ENCODE data around the gene FAM50B. TPM values are rescaled to one million over a fixed set of nuclear protein-coding genes. Genes with fewer than 3 reads are reported as not detected.

FAM50B gene
- total and polyA plus RNA-seq, 2 of the 13 experiments (the other 11 are each of a cell fraction or from before 2014, with no cell fraction given): 0.05 TPM; not detected in 1

GRCh38 chr6:3869632-3870527, 20.7 kb downstream of the FAM50B start (continued):
- TF ChIP-seq ZNF225 (CRISPR knock-in tag; IDR thresholded peaks at IDR 0.05) (no peak), NFIC (IDR thresholded peaks at IDR 0.05; ENCODE audit: low read length) (peak; percentile 75), NFKB2 (CRISPR knock-in tag; IDR thresholded peaks at IDR 0.05; ENCODE audit: borderline replicate concordance) (no peak), MXD3 (CRISPR knock-in tag; IDR thresholded peaks at IDR 0.05) (0 out of 2 replicates have a peak, but pooled peaks have one; percentile 34), NFE2 (CRISPR knock-in tag; IDR thresholded peaks at IDR 0.05) (no peak), ZNF136 (CRISPR knock-in tag; IDR thresholded peaks at IDR 0.05; ENCODE audit: low read depth) (no peak), ARID3A (IDR thresholded peaks at IDR 0.05; ENCODE audit: low read depth, low read length) (peak; percentile 98), HOXD1 (CRISPR knock-in tag; IDR thresholded peaks at IDR 0.05) (no peak; the same call in 1 of the 2 replicates), DMTF1 (CRISPR knock-in tag; IDR thresholded peaks at IDR 0.05) (no peak), ETV5 (CRISPR knock-in tag; IDR thresholded peaks at IDR 0.05; ENCODE audit: borderline replicate concordance) (peak; percentile 95), STAT5B (CRISPR knock-in tag; IDR thresholded peaks at IDR 0.05) (0 out of 2 replicates have a peak, but pooled peaks have one; percentile 34), ZNF576 (CRISPR knock-in tag; IDR thresholded peaks at IDR 0.05) (no peak), ZNF737 (CRISPR knock-in tag; IDR thresholded peaks at IDR 0.05; ENCODE audit: borderline replicate concordance) (no peak), ZNF784 (CRISPR knock-in tag; IDR thresholded peaks at IDR 0.05; ENCODE audit: borderline replicate concordance) (peak; percentile 84; the same call in 1 of the 2 replicates), CEBPB (IDR thresholded peaks at IDR 0.05; ENCODE audit: borderline replicate concordance, low read depth, low read length) (peak; percentile 87), CENPT (CRISPR knock-in tag; IDR thresholded peaks at IDR 0.05; ENCODE audit: low read depth) (no peak), ZNF382 (CRISPR knock-in tag; IDR thresholded peaks at IDR 0.05; ENCODE audit: borderline replicate concordance) (no peak), IRF2 (CRISPR knock-in tag; IDR thresholded peaks at IDR 0.05) (0 out of 2 replicates have a peak, but pooled peaks have one; percentile 11), SNAI1 (CRISPR knock-in tag; IDR thresholded peaks at IDR 0.05; ENCODE audit: borderline replicate concordance) (no peak), ATF2 (CRISPR knock-in tag; IDR thresholded peaks at IDR 0.05) (peak; percentile 28; the same call in 1 of the 2 replicates), HNRNPK (IDR thresholded peaks at IDR 0.05; ENCODE audit: low read depth, low read length, poor library complexity, severe bottlenecking) (no peak), FOXK2 (IDR thresholded peaks at IDR 0.05) (no peak)

Measured in HepG2 (cell line).